ENCODE measurements around the gene DNAJC1.

DNAJC1 gene

DNA sequence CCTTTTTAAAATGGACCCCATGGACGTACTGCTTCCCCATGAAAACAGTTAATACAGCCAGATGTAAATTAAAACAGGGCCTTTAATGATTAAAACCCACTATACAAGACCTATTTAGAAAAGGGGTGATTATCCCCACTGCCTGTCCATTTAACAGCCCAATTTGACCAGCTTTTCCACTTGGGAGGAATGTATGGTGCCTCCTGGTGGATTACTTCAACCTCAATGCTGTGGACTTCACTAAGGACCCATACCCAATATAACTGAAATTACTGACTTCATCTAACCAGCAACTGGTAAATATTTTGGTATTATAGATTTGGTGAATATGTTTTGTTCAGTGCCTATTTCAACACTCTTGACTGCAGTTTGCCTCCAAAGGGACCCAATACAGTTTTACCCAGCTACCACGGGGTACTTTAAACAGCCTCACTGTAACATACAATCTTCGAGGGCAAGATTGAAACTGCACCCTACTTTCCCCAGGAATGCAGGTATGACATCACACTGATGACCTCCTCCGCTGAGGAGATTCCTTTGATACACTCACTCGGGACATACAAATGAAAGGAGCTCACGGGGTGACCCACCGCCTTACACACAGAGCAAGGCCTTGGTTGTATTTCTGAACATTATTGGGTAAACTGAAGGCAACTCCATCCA lies 192.8 kb downstream of the DNAJC1 start:
- H3K27ac ChIP-seq (ENCODE audit: low read length): no peak overlapping the region
- no peaks in the 10 kb centered on the region for H3K27me3 ChIP-seq (ENCODE audit: control insufficient read depth in 1 of 2, insufficient read depth in 2 of 2, low read length in 2 of 2)
- peaks cover 0 to 3% of the 10 kb centered on the region in 2 donors for H3K9me3 ChIP-seq (ENCODE audit: control insufficient read depth in 2 of 2, low read length in 2 of 2)
- peaks cover 0 to 6% of the 10 kb centered on the region in 2 donors for H3K36me3 ChIP-seq (ENCODE audit: control insufficient read depth in 2 of 2, insufficient read depth in 2 of 2, low read length in 2 of 2)
- no peaks in the 10 kb centered on the region for H3K4me1 ChIP-seq (ENCODE audit: control insufficient read depth, insufficient read depth, low read length)
- no peak overlapping the region for H3K4me3 ChIP-seq (ENCODE audit: low read length in 2 of 2)
- H3K9ac ChIP-seq (ENCODE audit: low read length in 2 of 2): no peak overlapping the region

DNA sequence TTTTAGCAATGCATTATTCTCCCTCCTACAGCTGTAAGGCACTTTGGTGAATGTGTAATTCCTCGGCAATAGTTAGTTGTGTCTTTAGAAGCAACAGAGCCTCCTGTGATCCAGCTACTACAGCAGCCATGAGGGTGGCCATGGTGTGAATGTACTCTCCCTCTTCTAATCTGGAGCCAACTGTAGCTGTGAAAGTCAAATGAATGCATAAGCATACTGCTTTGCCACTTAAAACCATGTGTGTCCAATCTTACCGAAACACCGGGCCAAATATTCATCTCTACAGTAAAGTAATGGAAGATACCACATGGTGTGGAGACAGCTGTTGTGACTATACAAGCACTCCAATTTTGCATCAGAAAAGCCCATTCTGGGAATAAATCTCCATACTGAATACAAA lies 195.0 kb downstream of the DNAJC1 start:
- Histone ChIP-seq H3K27me3 (ENCODE audit: control insufficient read depth in 1 of 2, insufficient read depth in 2 of 2, low read length in 2 of 2) (no peaks in the 10 kb centered on the region), H3K9me3 (ENCODE audit: control insufficient read depth in 2 of 2, low read length in 2 of 2) (no peaks in the 10 kb centered on the region), H3K36me3 (ENCODE audit: control insufficient read depth in 2 of 2, insufficient read depth in 2 of 2, low read length in 2 of 2) (no peaks in the 10 kb centered on the region), H3K27ac (ENCODE audit: low read length) (no peak overlapping the region), H3K4me3 (ENCODE audit: low read length in 2 of 2) (no peak overlapping the region), H3K9ac (ENCODE audit: low read length in 2 of 2) (no peak overlapping the region), H3K4me1 (ENCODE audit: control insufficient read depth, insufficient read depth, low read length) (no peaks in the 10 kb centered on the region)

GRCh38 chr10:21807180-21807579 lies 196.3 kb downstream of the DNAJC1 start:
- Histone ChIP-seq H3K27me3 (ENCODE audit: control insufficient read depth in 1 of 2, insufficient read depth in 2 of 2, low read length in 2 of 2) (no peaks in the 10 kb centered on the region), H3K4me3 (ENCODE audit: low read length in 2 of 2) (no peak overlapping the region), H3K9ac (ENCODE audit: low read length in 2 of 2) (no peak overlapping the region), H3K4me1 (ENCODE audit: control insufficient read depth, insufficient read depth, low read length) (no peaks in the 10 kb centered on the region), H3K36me3 (ENCODE audit: control insufficient read depth in 2 of 2, insufficient read depth in 2 of 2, low read length in 2 of 2) (no peaks in the 10 kb centered on the region), H3K9me3 (ENCODE audit: control insufficient read depth in 2 of 2, low read length in 2 of 2) (no peaks in the 10 kb centered on the region), H3K27ac (ENCODE audit: low read length) (no peak overlapping the region)

DNA sequence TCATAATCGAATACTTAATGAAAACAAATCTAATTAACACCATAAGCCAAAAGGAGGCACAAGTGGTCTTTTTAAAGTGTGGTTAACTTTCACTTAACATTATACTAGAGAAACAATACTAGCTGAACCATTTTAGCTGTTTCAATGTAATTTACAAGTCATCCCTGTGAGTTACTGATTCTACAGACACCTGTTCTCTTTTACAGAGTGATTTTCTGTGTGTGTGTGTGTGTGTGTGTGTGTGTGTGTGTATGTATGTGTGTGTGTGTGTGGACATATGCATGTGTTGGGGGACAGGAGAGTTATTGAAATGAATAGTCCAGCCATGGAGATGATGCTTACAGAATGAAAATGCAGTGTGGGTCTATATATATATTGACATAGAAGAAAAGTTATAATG lies 200.2 kb downstream of the DNAJC1 start:
- peaks cover 0 to 3% of the 10 kb centered on the region in 2 donors for H3K36me3 ChIP-seq (ENCODE audit: control insufficient read depth in 2 of 2, insufficient read depth in 2 of 2, low read length in 2 of 2)
- H3K4me3 ChIP-seq (ENCODE audit: low read length in 2 of 2): no peak overlapping the region
- no peaks in the 10 kb centered on the region for H3K27me3 ChIP-seq (ENCODE audit: control insufficient read depth in 1 of 2, insufficient read depth in 2 of 2, low read length in 2 of 2)
- H3K27ac ChIP-seq (ENCODE audit: low read length): no peak overlapping the region
- H3K4me1 ChIP-seq (ENCODE audit: control insufficient read depth, insufficient read depth, low read length): no peaks in the 10 kb centered on the region
- no peak overlapping the region for H3K9ac ChIP-seq (ENCODE audit: low read length in 2 of 2)
- no peaks in the 10 kb centered on the region for H3K9me3 ChIP-seq (ENCODE audit: control insufficient read depth in 2 of 2, low read length in 2 of 2)

- H3K36me3 ChIP-seq (ENCODE audit: control insufficient read depth in 2 of 2, insufficient read depth in 2 of 2, low read length in 2 of 2): peaks cover 0 to 5% of the 10 kb centered on the region in 2 donors
- H3K27ac ChIP-seq (ENCODE audit: low read length): no peak overlapping the region
- H3K9ac ChIP-seq (ENCODE audit: low read length in 2 of 2): no peak overlapping the region
- no peaks in the 10 kb centered on the region for H3K4me1 ChIP-seq (ENCODE audit: control insufficient read depth, insufficient read depth, low read length)
- no peak overlapping the region for H3K4me3 ChIP-seq (ENCODE audit: low read length in 2 of 2)
- H3K9me3 ChIP-seq (ENCODE audit: control insufficient read depth in 2 of 2, low read length in 2 of 2): no peaks in the 10 kb centered on the region
- H3K27me3 ChIP-seq (ENCODE audit: control insufficient read depth in 1 of 2, insufficient read depth in 2 of 2, low read length in 2 of 2): no peaks in the 10 kb centered on the region
Observed at GRCh38 chr10:21801609-21802008, 201.9 kb downstream of the DNAJC1 start.

DNA sequence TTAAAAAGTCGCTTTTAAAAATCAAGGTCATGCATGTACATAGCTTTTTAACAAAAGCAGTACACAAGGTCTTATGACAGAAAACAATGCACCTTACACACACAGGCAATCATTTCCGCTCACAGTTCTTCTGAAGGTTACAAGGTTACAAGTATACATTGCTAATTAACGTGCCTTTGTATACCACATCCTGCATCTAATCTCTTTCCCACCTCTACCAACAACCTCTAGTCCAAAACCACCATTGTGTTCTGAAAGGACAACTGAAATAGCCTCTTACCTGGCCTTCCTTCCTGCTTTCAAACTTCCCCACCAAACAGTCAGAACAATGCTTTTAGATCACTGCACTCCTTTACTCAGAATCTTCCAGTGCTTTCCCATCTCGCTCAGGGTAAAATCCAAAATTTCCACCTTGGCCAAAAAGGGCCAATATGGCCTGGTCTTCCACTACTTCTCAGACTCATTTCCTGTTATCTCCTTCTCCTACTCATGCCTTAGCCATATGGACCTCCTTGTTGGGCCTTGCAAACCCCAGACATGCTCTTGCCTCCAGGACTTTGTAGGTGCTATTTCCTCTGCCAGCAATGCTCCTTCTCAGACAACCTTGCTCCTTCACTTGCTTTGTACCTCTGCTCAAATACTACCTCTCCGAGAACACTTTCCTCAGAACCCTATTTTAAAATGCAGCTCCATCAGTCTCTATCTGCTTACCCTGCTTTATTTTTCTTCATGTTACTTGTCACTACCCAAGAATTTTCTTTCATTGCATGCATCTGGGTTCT lies 205.4 kb downstream of the DNAJC1 start:
- H3K4me3 ChIP-seq (ENCODE audit: low read length in 2 of 2): no peak overlapping the region
- no peaks in the 10 kb centered on the region for H3K4me1 ChIP-seq (ENCODE audit: control insufficient read depth, insufficient read depth, low read length)
- H3K27me3 ChIP-seq (ENCODE audit: control insufficient read depth in 1 of 2, insufficient read depth in 2 of 2, low read length in 2 of 2): no peaks in the 10 kb centered on the region
- peaks cover 0 to 5% of the 10 kb centered on the region in 2 donors for H3K36me3 ChIP-seq (ENCODE audit: control insufficient read depth in 2 of 2, insufficient read depth in 2 of 2, low read length in 2 of 2)
- no peak overlapping the region for H3K9ac ChIP-seq (ENCODE audit: low read length in 2 of 2)
- no peaks in the 10 kb centered on the region for H3K9me3 ChIP-seq (ENCODE audit: control insufficient read depth in 2 of 2, low read length in 2 of 2)
- no peak overlapping the region for H3K27ac ChIP-seq (ENCODE audit: low read length)

GRCh38 chr10:21797533-21797932 lies 206.0 kb downstream of the DNAJC1 start:
- Histone ChIP-seq H3K9me3 (ENCODE audit: control insufficient read depth in 2 of 2, low read length in 2 of 2) (no peaks in the 10 kb centered on the region), H3K27me3 (ENCODE audit: control insufficient read depth in 1 of 2, insufficient read depth in 2 of 2, low read length in 2 of 2) (no peaks in the 10 kb centered on the region), H3K27ac (ENCODE audit: low read length) (no peak overlapping the region), H3K4me3 (ENCODE audit: low read length in 2 of 2) (no peak overlapping the region), H3K9ac (ENCODE audit: low read length in 2 of 2) (no peak overlapping the region), H3K4me1 (ENCODE audit: control insufficient read depth, insufficient read depth, low read length) (no peaks in the 10 kb centered on the region), H3K36me3 (ENCODE audit: control insufficient read depth in 2 of 2, insufficient read depth in 2 of 2, low read length in 2 of 2) (peaks cover 0 to 5% of the 10 kb centered on the region in 2 donors)

GRCh38 chr10:21791276-21791675 lies 212.3 kb downstream of the DNAJC1 start:
- no peaks in the 10 kb centered on the region for H3K27me3 ChIP-seq (ENCODE audit: control insufficient read depth in 1 of 2, insufficient read depth in 2 of 2, low read length in 2 of 2)
- no peaks in the 10 kb centered on the region for H3K9me3 ChIP-seq (ENCODE audit: control insufficient read depth in 2 of 2, low read length in 2 of 2)
- H3K4me1 ChIP-seq (ENCODE audit: control insufficient read depth, insufficient read depth, low read length): no peaks in the 10 kb centered on the region
- H3K9ac ChIP-seq (ENCODE audit: low read length in 2 of 2): no peak overlapping the region
- H3K4me3 ChIP-seq (ENCODE audit: low read length in 2 of 2): no peak overlapping the region
- no peak overlapping the region for H3K27ac ChIP-seq (ENCODE audit: low read length)
- no peaks in the 10 kb centered on the region for H3K36me3 ChIP-seq (ENCODE audit: control insufficient read depth in 2 of 2, insufficient read depth in 2 of 2, low read length in 2 of 2)

GRCh38 chr10:21776883-21777282 lies 226.6 kb downstream of the DNAJC1 start:
- no peaks in the 10 kb centered on the region for H3K27me3 ChIP-seq (ENCODE audit: control insufficient read depth in 1 of 2, insufficient read depth in 2 of 2, low read length in 2 of 2)
- H3K36me3 ChIP-seq (ENCODE audit: control insufficient read depth in 2 of 2, insufficient read depth in 2 of 2, low read length in 2 of 2): no peaks in the 10 kb centered on the region
- no peaks in the 10 kb centered on the region for H3K9me3 ChIP-seq (ENCODE audit: control insufficient read depth in 2 of 2, low read length in 2 of 2)
- H3K9ac ChIP-seq (ENCODE audit: low read length in 2 of 2): no peak overlapping the region
- no peak overlapping the region for H3K27ac ChIP-seq (ENCODE audit: low read length)
- no peak overlapping the region for H3K4me3 ChIP-seq (ENCODE audit: low read length in 2 of 2)
- H3K4me1 ChIP-seq (ENCODE audit: control insufficient read depth, insufficient read depth, low read length): no peaks in the 10 kb centered on the region

DNA sequence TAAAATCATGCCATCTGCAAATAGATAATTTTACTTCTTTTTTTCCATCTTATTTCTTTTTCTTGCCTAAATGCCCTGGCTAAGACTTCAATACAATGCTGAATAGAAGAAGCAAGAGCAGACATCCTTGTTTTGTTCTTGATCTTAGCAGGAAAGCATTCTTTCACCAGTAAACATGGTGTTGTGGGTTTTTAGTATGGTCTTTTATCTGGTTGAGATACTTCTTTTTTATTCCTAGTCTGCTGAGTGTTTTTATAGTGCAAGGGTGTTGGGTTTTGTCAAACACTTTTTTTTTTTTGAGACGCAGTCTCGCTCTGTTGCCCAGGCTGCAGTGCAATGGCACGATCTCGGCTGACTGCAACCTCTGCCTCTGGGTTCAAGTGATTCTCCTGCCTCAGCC lies 232.3 kb downstream of the DNAJC1 start:
- Histone ChIP-seq H3K27ac (ENCODE audit: low read length) (no peak overlapping the region), H3K4me1 (ENCODE audit: control insufficient read depth, insufficient read depth, low read length) (no peaks in the 10 kb centered on the region), H3K36me3 (ENCODE audit: control insufficient read depth in 2 of 2, insufficient read depth in 2 of 2, low read length in 2 of 2) (no peaks in the 10 kb centered on the region), H3K27me3 (ENCODE audit: control insufficient read depth in 1 of 2, insufficient read depth in 2 of 2, low read length in 2 of 2) (no peaks in the 10 kb centered on the region), H3K9ac (ENCODE audit: low read length in 2 of 2) (no peak overlapping the region), H3K4me3 (ENCODE audit: low read length in 2 of 2) (no peak overlapping the region), H3K9me3 (ENCODE audit: control insufficient read depth in 2 of 2, low read length in 2 of 2) (no peaks in the 10 kb centered on the region)

DNA sequence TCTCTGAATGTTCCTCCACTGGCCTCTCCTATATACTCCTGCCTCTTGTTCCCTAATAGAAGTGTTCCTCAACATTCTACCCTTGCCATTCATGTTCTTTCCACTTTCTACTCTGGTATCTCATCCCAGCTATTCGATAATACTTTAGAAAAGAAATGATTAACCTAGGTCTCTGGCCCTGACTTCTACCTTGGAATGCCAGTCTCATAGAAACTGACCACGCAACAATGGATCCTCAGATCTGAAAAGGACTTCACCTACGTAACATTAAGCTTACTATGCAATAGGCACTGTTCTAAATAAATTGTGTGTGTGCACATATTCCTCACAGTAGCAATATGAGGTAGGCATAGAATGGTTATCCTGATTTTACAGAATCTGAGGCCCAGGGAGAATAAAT lies 234.5 kb downstream of the DNAJC1 start:
- Histone ChIP-seq H3K27ac (ENCODE audit: low read length) (no peak overlapping the region), H3K4me1 (ENCODE audit: control insufficient read depth, insufficient read depth, low read length) (no peaks in the 10 kb centered on the region), H3K4me3 (ENCODE audit: low read length in 2 of 2) (no peak overlapping the region), H3K9me3 (ENCODE audit: control insufficient read depth in 2 of 2, low read length in 2 of 2) (no peaks in the 10 kb centered on the region), H3K9ac (ENCODE audit: low read length in 2 of 2) (no peak overlapping the region), H3K36me3 (ENCODE audit: control insufficient read depth in 2 of 2, insufficient read depth in 2 of 2, low read length in 2 of 2) (no peaks in the 10 kb centered on the region), H3K27me3 (ENCODE audit: control insufficient read depth in 1 of 2, insufficient read depth in 2 of 2, low read length in 2 of 2) (no peaks in the 10 kb centered on the region)
